ENCODE measurements around the gene ETV3L.
"Not testable (repeated sequence)": the region's sequence is repeated elsewhere in the genome, so short reads cannot be mapped to it uniquely, and the experiment has no call there.

Gene ETV3L

DNA sequence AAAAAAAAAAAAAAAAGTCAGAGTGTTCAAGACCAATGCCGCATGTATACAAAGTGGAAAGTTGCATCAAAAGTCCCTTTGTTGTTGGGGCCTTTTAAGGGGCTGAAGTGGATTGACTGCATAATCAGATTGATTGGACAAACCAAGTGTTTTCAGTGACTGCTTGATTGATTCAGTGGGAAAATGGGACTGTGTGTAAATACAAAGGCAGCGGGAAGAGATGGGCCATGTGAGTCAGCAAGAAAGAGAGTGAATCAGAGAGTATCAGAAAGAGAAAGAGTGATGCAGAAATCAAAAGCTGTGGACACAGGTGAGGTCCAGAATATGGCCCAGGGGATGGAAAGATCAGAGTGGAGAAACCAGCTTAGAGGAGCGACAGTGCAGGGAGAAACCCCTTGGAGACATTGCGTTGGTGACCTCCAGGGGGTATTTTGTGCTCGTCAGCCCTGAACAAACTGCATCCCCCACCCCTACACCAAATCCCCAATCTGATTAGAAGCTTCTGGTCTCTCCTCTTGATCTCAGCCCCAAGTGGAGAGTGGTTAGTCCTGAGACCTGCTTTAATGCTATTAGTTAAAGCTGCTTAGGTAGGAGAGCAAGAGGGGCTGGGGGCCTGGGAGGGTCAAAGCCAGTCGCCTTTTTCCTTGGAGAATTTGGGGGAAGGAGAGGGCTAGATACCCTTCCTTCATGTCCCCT is 5.1 kb upstream of the ETV3L start:
- DNase-seq: no peak

DNA sequence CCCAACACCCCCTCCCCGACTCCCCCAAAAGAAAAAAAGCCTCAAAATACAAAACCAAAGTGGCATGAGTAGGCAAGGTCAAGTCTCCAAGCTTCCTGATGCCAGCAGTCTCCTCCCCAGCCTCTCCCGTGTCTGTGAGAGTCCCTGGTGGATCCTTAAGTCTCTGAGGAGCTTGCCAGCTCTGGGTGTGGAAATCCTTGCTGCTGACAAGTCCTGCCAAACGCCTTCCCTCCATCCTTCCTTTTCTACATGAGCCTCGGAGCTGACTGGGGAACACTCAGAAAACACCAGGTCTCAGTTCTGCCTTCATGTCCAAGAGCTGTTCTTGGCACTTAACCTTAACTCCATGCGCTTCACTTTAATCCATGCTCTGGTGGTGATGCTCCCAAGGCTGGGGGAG is 3.7 kb upstream of the ETV3L start:
- DNase-seq: no peak

DNA sequence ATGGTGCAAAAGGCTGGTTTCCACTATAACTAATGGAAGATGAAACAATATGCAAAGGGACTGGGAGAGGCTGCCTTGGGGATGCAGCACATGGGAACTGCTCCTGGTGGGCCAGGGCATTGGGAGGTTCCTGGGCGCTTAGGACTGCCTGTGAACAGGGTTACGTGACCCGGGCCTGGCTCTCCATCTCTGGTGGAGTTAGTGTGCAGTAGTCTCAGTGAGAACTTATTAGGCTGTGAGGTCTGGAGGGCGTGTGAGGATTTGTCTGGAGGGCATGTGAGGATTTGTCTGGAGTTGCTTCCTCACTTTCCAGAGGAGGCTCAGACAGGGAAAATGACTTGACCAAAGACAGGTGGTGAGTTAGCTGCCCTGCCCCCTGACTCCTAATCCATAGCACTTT is 1.5 kb upstream of the ETV3L start:
- DNase-seq: no peak

DNA sequence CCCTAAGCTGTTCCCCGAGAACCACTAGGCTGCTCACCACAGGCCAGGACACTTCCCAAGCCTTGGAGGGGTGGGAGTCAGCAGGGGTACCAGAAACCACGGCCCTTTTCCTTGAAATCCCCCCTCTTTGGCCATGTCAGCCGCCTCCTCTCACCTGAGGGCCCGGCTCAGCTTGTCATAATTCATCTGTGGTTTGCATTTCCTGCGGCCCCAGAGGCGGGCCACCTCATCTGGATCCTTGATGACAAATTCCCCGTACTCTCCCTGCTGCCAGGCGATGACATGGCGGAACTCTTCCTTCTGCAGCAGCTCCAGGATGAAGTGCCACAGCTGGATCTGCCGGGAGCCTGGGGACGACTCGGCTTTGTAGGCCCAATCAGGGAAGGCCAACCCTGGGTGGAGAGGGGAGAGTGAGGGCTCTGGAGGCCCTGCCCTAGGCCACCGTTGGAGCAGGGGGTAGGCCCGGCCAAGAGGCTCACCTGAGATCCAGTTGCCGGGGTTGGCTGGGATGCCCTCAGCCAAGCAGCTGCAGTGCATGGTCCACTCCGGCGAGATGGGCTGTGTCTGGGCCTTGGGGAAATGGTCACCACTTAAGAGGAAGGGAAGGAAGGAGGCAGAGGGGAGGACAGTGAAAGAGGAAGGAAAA is 498 bp downstream of the ETV3L start:
- DNase-seq: not testable (repeated sequence)

DNA sequence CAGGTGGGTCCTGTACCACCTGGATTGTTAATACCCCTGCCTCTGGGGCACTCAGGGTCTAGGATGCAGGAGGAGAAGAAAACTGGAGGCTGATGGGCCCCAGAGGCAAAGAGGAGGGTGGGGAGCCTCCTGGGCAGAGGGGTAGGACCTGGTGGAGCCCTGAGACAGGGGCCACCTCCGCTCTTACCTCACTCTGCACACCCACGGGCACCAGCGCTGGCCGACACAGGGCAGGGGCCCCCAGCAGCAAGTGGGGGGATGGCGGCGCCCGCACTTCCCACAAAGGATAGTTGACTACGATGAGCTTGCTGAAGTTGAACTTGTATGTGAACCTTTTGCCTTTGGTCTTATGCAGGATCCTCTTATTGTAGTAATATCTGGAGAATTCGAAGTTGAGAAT is 1.1 kb downstream of the ETV3L start:
- no peak for DNase-seq

DNA sequence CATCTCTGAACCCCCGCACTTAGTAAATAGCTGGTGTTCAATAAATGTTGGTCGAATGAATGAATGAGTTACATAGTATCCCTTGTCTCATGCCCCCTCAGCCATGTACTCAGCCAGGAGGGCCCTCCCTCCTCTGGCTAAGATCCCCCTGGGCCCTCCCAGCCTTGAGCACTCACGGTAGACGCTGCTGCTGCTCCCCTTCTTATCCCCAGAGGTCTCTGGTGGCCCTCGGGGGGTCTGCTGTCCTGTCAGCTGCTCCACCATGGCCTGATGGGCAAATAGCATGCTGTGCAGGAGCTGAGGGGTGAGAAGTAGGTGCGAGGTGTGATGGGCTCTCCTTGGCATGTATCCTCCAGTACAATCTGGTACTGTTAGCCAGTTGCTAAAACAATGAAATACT is 1.9 kb downstream of the ETV3L start:
- DNase-seq: no peak

DNA sequence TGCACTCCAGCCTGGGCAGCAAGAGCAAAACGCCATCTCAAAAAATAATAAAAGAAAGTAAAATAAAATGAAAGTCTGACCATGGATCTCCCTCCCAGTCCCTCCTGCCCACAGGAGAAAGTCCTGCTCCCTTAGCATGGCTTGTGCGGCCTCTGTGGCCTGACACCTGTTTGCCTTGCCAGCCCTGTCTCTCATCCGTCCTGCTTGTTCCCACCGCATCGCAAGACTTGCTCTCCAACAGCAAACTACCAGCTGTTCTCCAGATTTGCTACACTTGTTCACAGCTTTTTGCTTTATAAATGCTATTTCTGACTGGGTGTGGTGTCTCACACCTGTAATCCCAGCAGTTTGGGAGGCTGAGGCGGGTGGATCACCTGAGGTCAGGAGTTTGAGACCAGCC is 2.7 kb downstream of the ETV3L start:
- DNase-seq: no peak

DNA sequence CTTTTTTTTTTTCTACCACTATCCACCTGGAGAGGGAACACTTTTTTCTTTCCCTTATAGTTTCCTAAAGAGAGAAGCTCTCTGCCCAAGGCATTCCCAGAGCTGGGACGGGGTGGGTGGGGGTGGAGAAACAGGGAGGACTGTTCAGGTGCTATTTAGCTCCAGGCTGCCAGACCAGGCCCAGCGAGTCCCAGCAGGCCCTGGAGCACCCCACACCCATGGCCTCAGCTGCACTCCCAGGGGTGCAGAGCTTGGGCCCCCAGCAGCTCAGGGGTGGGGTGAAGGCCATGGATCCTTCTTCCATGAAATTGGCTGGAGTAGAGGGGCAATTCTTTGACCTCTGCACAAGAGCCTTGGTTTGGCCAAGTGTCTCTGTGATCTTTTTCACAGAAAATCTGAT is 4.1 kb downstream of the ETV3L start:
- DNase-seq: no peak

DNA sequence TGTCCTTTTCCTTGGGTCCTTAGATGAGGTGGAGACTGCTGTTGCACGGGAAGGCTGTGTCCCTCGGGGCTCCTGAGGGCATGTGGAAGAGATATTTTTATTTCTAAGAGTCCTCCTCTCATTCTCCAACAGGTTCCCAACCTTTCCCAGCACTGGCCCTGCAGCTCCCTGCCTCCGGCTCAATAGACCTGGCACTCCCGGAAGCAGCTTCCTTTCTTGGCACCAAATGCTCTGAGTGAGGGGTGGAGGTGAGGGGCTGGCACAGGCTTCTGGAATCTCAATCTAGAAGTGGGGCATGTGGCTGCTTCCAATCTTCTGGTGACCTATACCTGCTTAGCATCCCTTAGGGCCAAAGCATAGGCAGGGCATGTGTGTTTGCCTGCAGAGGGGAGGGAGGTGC is 4.5 kb downstream of the ETV3L start:
- DNase-seq: no peak

DNA sequence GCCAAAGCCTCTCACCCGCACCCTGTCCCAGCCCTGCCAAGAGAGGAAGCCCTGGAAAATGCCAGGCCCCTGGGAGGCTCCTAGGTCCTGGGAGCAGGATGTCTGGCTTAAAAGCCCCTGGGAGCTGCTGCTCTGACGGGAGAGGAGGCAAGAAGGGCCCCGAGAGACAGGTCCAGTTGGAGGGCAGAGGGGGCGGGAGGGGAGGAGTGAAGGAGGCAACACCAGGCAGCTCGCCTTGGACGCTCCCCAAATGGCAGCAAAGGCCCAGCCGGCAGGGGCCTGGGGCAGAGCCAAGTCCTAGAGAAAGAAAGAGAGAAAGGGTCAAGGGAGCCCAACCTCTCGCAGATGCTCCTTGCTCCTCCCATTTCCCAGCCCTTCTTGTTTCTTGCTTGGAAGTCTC is 6.8 kb downstream of the ETV3L start:
- no peak for DNase-seq

DNA sequence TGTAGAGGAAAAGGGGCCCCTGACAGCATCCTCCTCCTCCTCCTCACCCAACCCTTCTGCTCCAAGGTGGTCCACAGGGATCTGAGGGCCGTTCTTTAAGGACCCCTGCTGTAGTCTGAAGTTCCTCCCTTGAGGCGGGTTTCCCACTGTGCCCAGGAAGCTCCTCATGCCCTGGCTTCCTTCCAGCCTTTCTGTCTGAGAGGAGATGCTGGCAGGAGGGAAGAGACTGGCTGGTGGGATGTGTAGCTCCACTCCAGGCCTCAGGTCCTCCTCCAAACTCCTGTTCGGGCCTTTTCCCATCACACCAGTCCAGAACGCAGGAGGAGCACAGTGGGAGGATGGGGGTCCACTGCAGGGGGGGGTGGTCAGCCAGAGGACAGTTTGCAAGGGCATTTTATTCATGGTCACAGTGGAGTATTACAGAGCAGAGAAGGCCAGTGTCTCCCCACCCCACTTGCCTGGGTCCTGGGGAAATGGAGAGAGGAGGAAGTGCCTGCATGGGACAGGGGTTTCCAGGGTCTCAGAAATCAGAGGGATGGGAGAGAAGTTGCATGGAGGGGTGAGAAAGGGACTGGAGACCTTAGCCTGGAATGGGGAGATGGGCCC is 7.8 kb downstream of the ETV3L start:
- no peak for DNase-seq

DNA sequence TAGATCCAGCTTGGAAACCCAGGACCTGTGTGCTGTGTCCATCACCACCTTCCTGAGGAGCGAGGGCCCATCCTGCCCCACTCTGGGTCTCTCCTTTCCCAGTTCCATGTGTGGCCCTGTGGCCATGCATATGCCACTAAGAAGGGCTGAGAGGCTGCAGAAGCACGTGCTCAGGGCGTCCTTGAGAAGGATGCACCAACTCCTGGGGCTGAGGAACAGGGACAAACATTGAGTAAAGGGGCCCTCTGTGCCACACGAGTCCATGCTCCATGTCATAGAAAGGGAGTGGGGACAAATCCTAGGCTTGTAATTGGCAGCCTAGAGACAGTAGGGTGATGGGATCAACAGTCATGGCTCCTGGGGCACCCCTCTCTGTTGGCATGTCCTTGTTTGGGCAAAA is 8.4 kb downstream of the ETV3L start:
- no peak for DNase-seq

DNA sequence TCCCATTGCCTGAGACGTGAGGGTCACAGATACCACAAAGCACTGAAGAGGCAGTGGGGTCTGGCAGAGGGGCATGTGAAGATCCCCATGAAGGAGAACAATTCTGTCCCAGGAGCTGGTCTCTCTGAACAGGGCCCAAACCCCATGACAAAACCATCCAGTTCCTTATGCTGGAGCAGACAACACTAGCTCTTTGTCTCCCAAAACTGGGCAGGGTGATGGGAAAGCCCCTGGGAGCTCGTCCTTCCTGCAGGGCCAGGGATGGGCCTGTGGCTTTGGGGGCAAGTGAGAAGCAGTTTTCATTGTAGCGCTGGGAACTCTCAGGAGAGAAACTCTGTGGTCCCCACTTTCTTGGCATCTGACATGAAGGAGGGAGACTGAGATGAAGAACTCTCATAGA is 8.8 kb downstream of the ETV3L start:
- DNase-seq: no peak

DNA sequence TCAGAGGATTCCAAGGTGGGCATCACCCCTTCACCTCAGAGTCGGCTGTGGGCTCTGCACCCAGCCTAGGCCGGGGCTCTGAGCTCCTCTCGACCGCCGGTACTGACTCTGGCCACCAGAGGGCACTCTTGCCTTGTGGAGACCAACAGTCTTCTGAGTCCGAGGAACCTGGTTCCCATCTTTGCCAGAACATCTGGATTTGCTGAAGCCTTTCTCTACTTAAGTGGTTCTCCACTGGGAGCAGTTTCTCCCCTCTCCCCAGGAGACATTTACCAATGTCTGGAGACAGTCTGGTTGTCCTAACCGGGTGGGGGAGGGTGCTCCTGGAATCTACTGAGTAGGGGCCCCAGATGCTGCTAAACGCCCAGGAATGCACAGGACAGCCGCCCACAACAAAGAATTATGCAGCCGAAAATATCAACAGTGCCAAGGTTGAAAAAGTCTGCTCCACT is 9.4 kb downstream of the ETV3L start:
- peak; percentile 81 to 91 for DNase-seq

DNA sequence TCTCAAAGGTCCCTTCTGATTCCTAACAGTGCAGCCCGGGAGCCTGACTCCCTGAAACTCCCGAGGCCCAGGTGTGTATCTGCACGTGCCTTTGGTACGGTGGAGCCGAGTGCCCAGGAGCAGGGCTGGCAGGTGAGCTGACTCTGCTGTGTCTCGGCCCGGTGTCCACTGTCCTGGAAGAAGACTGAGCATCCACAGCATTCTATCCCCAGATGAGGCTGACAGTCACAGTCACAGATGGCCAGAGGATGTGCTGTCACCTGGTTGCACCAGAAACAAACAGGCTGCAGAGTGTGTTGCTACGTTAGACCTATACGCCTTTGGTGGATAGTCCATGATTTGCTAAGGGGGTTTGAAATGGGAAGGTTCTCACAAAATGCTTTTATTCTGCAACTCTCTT is 9.8 kb downstream of the ETV3L start:
- DNase-seq: no peak

DNA sequence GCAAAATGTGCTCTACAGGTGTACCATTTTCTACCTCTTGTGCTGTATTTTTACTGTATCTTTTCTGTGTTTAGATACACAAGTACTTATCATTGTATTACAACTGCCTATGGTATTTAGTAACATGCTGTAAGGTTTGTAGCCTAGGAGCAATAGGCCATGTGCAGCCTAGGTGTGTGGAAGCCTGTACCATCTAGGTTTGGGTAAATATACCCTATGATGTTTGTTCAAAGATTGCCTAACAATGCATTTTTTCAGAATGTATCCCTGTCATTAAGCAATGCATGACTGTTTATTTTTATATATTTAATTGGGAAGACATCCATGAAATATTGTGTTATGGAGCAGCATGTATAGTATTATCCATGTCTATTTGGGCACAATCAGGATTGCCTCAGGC is 11.0 kb downstream of the ETV3L start:
- no peak for DNase-seq

DNA sequence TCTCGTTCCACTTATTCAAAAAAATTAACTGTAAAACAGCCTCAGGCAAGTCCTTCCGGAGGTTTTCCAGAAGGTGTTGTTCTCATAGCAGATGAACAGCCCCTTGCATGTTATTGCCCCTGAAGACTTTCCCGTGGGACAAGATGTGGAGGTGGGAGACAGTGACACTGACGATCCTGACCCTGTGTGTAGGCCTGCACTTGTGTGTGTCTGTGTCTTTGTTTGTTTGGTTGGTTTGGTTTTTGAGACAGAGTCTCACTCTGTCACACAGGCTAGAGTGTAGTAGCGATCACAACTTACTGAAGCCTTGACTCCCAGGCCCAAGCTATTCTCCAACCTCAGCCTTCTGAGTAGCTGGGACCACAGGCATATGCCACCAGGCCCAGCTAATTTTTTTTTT is 12.6 kb downstream of the ETV3L start:
- no peak for DNase-seq

DNA sequence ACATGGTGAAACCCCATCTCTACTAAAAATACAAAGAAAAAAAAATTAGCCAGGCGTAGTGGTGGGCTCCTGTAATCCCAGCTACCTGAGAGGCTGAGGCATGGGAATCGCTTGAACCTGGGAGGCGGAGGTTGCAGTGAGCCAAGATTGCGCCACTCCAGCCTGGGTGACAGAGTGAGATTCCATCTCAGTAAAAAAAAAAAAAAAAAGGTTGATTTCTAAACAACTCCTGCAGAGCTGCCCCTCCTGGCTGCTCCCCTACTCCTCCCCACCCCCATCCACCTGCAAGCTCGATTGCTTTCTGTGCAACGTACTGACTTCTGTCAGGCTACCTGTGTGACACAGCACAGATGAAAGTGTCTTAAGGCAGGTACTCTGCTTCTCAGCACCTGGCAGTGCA is 13.3 kb downstream of the ETV3L start:
- no peak for DNase-seq

DNA sequence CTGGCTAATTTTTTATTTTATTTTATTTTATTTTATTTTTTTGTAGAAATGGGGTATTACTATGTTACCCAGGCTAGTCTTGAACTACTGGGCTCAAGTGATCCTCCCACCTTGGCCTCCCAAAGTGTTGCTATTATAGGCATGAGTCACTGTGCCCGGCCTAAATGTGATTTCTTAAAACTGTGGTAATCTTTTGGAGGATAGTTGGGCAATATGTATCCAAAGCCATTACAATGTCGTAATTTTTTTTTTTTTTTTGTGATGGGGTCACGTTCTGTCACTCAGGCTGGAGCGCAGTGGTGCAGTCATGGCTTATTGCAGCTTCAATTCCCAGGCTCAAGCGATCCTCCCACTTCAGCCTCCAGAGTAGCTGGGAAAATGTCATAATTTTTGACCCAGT is 14.2 kb downstream of the ETV3L start:
- no peak for DNase-seq

DNA sequence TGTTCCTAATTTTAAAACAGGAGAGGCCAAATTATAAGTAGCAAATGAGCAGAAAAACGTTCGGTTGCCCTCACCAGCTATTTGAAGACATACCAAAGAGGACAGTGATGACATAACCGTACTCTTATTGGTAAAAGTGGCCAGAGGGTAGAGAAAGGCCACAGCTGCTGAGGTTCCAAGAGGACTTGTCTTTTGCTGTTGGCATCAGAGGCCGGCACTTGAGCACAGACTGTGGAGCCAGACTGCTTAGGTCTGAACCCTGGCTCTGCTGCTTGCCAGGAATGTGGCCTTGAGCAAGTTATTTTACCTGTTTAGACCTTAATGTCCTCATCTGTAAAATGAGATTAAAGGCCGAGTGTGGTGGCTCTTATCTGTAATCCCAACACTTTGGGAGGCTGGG is 14.9 kb downstream of the ETV3L start:
- DNase-seq: no peak

DNA sequence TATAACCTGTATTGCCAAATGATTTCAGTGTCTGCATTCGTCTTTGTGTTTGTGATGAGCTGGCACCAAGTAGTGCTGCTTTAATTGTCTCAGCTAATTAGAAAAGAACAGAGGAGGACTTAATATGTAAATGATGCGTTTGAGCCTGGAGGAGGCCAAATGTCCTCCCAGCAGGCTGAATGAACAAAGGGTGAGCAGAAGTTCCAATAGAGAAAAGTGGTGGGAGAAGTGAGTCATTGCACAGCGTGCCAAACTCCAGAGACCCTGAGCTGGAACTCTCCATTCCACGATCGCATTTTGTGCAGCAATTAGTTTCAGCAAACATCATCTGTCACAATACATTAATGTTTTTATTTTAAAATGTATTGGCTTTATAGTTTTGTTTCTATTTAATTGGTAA is 17.9 kb downstream of the ETV3L start:
- DNase-seq: no peak

DNA sequence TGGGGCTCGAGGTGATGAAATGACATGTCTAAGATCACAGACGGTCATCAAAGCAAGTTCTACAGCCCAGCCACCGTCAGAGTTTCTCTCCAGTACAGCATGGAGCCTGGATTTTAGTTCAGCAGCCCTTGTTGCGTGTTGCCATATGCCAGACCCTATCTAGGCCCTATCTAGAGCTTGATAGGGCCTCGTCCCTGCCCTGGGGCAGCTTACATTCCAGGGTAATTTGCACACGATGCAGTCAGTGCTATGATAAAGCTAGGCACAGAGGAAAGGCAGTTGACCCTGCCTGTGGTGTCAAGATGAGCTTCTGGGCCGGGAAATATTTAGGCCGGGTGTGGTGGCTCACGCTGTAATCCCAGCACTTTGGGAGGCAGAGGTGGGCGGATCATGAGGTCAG is 18.9 kb downstream of the ETV3L start:
- DNase-seq: no peak

DNA sequence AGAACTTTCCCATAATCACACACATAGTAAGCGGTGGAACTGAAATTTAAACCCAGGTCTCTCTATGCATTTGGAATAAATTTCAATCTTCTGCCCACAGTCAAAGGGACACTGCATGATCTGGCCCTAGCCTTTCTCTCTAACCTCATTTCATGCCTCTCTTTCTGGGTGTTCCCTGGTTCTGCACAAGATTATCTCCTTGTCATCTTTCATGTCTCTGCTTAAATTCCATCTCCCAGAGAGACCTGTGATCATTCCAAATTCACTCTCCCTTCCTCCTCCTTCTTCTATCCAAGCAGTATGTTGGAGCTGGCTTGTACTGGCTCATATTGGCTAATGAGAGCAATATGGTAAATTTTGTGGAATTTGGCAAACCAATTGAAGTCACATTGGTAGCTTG is 22.2 kb downstream of the ETV3L start:
- no peak for DNase-seq

DNA sequence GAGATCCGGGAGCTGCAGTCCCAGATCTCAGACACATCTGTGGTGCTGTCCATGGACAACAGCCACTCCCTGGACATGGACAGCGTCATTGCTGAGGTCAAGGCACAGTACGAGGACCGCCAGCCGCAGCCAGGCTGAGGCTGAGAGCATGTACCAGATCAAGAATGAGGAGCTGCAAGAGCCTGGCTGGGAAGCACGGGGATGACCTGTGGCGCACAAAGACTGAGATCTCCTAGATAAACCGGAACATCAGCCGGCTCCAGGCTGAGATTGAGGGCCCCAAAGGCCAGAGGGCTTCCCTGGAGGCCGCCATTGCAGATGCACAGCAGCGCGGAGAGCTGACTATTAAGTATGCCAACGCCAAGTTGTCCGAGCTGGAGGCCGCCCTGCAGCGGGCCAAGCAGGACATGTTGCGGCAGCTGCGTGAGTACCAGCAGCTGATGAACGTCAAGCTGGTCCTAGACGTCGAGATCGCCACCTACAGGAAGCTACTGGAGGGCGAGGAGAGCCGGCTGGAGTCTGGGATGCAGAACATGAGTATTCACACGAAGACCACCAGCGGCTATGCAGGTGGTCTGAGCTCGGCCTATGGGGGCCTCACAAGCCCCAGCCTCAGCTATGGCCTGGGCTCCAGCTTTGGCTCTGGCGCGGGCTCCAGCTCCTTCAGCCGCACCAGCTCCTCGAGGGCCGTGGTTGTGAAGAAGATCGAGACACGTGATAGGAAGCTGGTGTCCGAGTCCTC is 25.5 kb downstream of the ETV3L start:
- DNase-seq: no peak

All from activated CD4-positive, alpha-beta T cell treated with anti-CD3 and anti-CD28 coated beads for 4 hours (primary cell).